C4-2B (cell line): ENCODE measurements around the gene PTF1A.

ENCODE experiments used
- ZFX ChIP-seq: fragments of 450-650 bp; IDR thresholded peaks from 2 replicates; pipeline ENCODE4 v1.6.1; 2017
- TF ChIP-seq, protein P1 (sequence below): fragments of 450-650 bp; conservative IDR thresholded peaks from 2 replicates; pipeline ENCODE4 v1.5.1; 2017; ENCODE audit warnings: mild to moderate bottlenecking

DNA sequence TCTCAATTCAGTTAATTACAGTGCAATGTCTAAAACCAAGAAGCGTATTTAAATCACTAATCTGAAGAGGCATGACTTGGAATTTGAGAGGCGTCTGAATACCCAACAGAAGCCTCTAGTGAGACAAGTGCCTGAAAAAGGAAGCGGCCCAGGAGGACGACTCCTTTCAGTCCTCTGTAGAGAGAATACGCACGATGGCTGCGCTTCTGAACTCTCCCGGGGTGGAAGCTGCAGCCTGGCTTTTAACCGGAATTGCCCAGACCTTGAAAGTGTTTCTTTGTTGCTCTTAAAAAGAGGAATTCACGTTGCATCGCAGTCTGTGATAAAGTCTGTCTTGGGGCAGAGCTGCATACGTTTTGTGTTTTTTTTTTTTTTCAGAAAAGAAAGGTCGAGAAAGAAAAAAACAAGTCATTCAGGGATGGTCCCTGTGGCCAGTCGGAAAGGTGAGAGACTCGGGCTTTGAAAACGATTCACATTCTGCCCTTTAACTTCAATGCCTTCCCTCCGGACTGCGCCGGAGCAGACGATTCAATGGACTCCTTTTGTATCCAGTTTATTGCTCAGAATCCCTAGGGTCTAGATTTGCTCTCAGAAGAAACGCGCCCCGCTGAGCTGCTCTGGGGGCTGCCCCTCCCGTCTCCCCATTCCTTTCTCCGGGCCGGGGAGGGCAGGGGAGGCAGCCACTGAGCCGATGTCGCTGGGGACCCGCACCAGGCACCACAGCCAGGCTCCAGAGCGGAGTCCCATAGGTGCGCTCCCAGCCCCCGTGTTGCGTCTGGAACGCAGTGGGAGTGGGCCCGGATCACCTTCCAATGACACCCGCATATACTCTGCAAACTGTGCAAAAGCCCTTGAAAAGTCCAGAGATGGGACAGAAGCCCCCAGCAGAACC is 994 bp upstream of the PTF1A start:
- TF ChIP-seq, protein P1, sequence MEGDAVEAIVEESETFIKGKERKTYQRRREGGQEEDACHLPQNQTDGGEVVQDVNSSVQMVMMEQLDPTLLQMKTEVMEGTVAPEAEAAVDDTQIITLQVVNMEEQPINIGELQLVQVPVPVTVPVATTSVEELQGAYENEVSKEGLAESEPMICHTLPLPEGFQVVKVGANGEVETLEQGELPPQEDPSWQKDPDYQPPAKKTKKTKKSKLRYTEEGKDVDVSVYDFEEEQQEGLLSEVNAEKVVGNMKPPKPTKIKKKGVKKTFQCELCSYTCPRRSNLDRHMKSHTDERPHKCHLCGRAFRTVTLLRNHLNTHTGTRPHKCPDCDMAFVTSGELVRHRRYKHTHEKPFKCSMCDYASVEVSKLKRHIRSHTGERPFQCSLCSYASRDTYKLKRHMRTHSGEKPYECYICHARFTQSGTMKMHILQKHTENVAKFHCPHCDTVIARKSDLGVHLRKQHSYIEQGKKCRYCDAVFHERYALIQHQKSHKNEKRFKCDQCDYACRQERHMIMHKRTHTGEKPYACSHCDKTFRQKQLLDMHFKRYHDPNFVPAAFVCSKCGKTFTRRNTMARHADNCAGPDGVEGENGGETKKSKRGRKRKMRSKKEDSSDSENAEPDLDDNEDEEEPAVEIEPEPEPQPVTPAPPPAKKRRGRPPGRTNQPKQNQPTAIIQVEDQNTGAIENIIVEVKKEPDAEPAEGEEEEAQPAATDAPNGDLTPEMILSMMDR: no peak
- no peak for TF ChIP-seq ZFX
